Esophagus muscularis mucosa (tissue), 3 donors: ENCODE results near the gene GDF7.

Experiments used
- POLR2A ChIP-seq: fragments of 450-650 bp; IDR thresholded peaks from one replicate; pipeline ENCODE4 v1.6.1; 2017; ENCODE audit warnings: antibody characterized with exemption, moderate library complexity, mild to moderate bottlenecking, low read depth
- TF ChIP-seq, protein P1 (sequence below), 3 experiments: fragments of 200-600 bp in 2 of 3; fragments of 450-650 bp in 1 of 3; sonication (generic) in 2 of 3; IDR thresholded peaks; one replicate each; pipeline ENCODE4 v1.5.1; 2017 to 2019; ENCODE audit warnings: antibody characterized with exemption in 3 of 3, mild to moderate bottlenecking in 2 of 3, moderate library complexity in 1 of 3

DNA sequence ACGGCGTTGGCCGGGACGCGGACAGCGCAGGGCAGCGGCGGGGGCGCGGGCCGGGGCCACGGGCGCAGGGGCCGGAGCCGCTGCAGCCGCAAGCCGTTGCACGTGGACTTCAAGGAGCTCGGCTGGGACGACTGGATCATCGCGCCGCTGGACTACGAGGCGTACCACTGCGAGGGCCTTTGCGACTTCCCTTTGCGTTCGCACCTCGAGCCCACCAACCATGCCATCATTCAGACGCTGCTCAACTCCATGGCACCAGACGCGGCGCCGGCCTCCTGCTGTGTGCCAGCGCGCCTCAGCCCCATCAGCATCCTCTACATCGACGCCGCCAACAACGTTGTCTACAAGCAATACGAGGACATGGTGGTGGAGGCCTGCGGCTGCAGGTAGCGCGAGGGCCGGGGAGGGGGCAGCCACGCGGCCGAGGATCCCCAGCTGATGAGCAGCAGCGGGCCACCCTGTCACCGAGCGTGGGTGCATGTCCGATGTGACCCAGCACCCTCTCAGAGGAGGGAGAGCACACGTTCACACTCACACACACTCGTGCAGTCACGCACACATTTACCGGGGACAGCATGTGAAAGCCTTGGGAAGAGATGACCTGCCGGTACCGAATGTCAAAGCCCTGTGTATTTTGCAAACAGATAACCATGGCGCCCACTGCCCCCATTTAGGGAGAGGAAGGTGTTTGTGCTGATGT is 4.2 kb downstream of the GDF7 start:
- TF ChIP-seq, protein P1, sequence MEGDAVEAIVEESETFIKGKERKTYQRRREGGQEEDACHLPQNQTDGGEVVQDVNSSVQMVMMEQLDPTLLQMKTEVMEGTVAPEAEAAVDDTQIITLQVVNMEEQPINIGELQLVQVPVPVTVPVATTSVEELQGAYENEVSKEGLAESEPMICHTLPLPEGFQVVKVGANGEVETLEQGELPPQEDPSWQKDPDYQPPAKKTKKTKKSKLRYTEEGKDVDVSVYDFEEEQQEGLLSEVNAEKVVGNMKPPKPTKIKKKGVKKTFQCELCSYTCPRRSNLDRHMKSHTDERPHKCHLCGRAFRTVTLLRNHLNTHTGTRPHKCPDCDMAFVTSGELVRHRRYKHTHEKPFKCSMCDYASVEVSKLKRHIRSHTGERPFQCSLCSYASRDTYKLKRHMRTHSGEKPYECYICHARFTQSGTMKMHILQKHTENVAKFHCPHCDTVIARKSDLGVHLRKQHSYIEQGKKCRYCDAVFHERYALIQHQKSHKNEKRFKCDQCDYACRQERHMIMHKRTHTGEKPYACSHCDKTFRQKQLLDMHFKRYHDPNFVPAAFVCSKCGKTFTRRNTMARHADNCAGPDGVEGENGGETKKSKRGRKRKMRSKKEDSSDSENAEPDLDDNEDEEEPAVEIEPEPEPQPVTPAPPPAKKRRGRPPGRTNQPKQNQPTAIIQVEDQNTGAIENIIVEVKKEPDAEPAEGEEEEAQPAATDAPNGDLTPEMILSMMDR (IDR thresholded peaks at IDR 0.05): no peak
- TF ChIP-seq POLR2A: no peak
